Natural killer cell (primary cell): Measurements from ENCODE around the gene MAN2A1. TPM values are rescaled to one million over a fixed set of nuclear protein-coding genes. Genes with fewer than 3 reads are reported as not detected.

Experiments used
- ATAC-seq, 3 donors: fragments of 150-1000 bp in 2 of 3; fragments of 200-7000 bp in 1 of 3; cut with Tn5 transposase; 1 replicate in 1 of 3; 2 replicates in 2 of 3; pipeline ENCODE4 v1.10.0; 2021; ENCODE audit warnings: mild to moderate bottlenecking in 2 of 3, moderate library complexity in 2 of 3
- DNase-seq, 2 donors: peaks; one replicate each; pipeline versions ENCODE4 v3.0.0 to v3.0.0-alpha.2; 2013 to 2021; ENCODE audit warnings: mixed read lengths in 1 of 2
- H3K27ac ChIP-seq: one replicate; pipeline ENCODE4 v1.5.1; 2013; ENCODE audit warnings: mild to moderate bottlenecking, low read length
- H3K27me3 ChIP-seq: one replicate; pipeline ENCODE4 v1.6.1; 2013; ENCODE audit warnings: low read length; ENCODE audit not compliant: control insufficient read depth, insufficient read depth
- H3K36me3 ChIP-seq: one replicate; pipeline ENCODE4 v1.6.1; 2013; ENCODE audit warnings: low read length; ENCODE audit not compliant: control insufficient read depth, insufficient read depth
- H3K4me1 ChIP-seq: one replicate; pipeline ENCODE4 v1.6.1; 2013; ENCODE audit warnings: low read length; ENCODE audit not compliant: control insufficient read depth, insufficient read depth
- H3K4me3 ChIP-seq: one replicate; pipeline ENCODE4 v1.5.1; 2013; ENCODE audit warnings: low read length
- H3K9me3 ChIP-seq: one replicate; pipeline ENCODE4 v1.6.1; 2013; ENCODE audit warnings: low read length; ENCODE audit not compliant: control insufficient read depth, insufficient read depth
- H3K27ac Mint-ChIP-seq, 2 donors: one replicate each; pipeline ENCODE4 v1.8.0; 2022; ENCODE audit warnings: mild to moderate bottlenecking in 2 of 2, mixed read lengths in 2 of 2, moderate library complexity in 1 of 2
- H3K27me3 Mint-ChIP-seq, 2 donors: one replicate each; pipeline ENCODE4 v1.8.0; 2022; ENCODE audit warnings: low read depth in 2 of 2, mixed read lengths in 2 of 2
- H3K36me3 Mint-ChIP-seq: one replicate; pipeline ENCODE4 v1.8.0; 2022; ENCODE audit warnings: mixed read lengths
- H3K4me1 Mint-ChIP-seq, 2 donors: one replicate each; pipeline ENCODE4 v1.8.0; 2022; ENCODE audit warnings: mixed read lengths in 2 of 2
- H3K4me3 Mint-ChIP-seq: one replicate; pipeline ENCODE4 v1.8.0; 2022; ENCODE audit warnings: mild to moderate bottlenecking, moderate library complexity, mixed read lengths
- H3K9me3 Mint-ChIP-seq, 2 donors: one replicate each; pipeline ENCODE4 v1.8.0; 2022; ENCODE audit warnings: mixed read lengths in 2 of 2
- WGBS: methylation state at CpG from one replicate; pipeline ENCODE4 v1.1.7; 2013; ENCODE audit warnings: missing lambda C conversion rate; ENCODE audit not compliant: insufficient coverage; 5-methylcytosine and 5-hydroxymethylcytosine counted together
- intact Hi-C: fragments of 100-400 bp; cut with micrococcal nuclease; formaldehyde crosslinking; loops from one replicate; pipeline ENCODE4 v1.14.2; 2022
- total RNA-seq, 4 donors: library from RNA; stranded (reverse); fragments of 120-200 nt in 1 of 4; gene quantifications; one replicate each; pipeline versions ENCODE4 v1.2.3 to v1.2.4, GENCODE V29; 2013 to 2022
- TF ChIP-seq, protein P1 (sequence below): fragments of 200-600 bp; IDR thresholded peaks from one replicate; pipeline ENCODE4 v1.8.0; 2022; ENCODE audit warnings: antibody characterized with exemption

MAN2A1 gene
- total RNA-seq, 3 donors from 2014 or later (not counting 1 experiment from before 2014, with no cell fraction given): 44.9 to 54.2 (median 50.7) TPM

GRCh38 chr5:109880907-109881685 lies 191.4 kb downstream of the MAN2A1 start:
- H3K36me3 ChIP-seq: no peaks in the 10 kb centered on the region
- Mint-ChIP-seq H3K27ac (no peak overlapping the region), H3K36me3 (no peaks in the 10 kb centered on the region)

DNA sequence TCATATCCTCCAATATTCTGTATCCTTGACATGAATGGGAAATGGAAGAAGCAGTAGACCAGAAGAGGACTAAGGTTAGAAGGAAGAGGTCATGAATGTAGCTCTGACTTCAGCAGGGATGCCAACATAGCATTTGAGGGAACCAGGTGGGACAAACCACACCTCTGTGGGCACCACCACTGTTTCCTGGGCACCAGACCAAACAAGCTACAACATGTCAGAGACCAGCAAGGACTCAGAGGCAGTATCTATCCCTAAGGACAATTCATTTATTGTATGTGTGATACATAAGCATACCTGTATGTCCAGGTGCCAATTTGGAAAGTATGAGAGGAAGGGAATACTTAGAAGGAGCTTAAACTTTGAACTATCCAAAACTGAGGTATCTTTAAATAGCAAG lies 192.8 kb downstream of the MAN2A1 start:
- Histone ChIP-seq H3K4me1 (no peaks in the 10 kb centered on the region), H3K4me3 (no peak overlapping the region), H3K9me3 (no peaks in the 10 kb centered on the region), H3K36me3 (no peaks in the 10 kb centered on the region), H3K27me3 (no peaks in the 10 kb centered on the region), H3K27ac (no peak overlapping the region)
- DNase-seq (no peak), ATAC-seq (no peak)
- no peaks in the 10 kb centered on the region for H3K36me3 Mint-ChIP-seq
- no peaks in the 10 kb centered on the region for H3K9me3 Mint-ChIP-seq
- TF ChIP-seq, protein P1, sequence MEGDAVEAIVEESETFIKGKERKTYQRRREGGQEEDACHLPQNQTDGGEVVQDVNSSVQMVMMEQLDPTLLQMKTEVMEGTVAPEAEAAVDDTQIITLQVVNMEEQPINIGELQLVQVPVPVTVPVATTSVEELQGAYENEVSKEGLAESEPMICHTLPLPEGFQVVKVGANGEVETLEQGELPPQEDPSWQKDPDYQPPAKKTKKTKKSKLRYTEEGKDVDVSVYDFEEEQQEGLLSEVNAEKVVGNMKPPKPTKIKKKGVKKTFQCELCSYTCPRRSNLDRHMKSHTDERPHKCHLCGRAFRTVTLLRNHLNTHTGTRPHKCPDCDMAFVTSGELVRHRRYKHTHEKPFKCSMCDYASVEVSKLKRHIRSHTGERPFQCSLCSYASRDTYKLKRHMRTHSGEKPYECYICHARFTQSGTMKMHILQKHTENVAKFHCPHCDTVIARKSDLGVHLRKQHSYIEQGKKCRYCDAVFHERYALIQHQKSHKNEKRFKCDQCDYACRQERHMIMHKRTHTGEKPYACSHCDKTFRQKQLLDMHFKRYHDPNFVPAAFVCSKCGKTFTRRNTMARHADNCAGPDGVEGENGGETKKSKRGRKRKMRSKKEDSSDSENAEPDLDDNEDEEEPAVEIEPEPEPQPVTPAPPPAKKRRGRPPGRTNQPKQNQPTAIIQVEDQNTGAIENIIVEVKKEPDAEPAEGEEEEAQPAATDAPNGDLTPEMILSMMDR: no peak
- peaks cover 7 to 8% of the 10 kb centered on the region in 2 donors for H3K4me1 Mint-ChIP-seq
- intact Hi-C loops: no loop called here
- H3K4me3 Mint-ChIP-seq: no peak overlapping the region
- no peaks in the 10 kb centered on the region for H3K27me3 Mint-ChIP-seq
- H3K27ac Mint-ChIP-seq: no peak overlapping the region

More at GRCh38 chr5:109880907-109881685, 191.4 kb downstream of the MAN2A1 start:
- H3K27ac ChIP-seq: no peak overlapping the region
- TF ChIP-seq, protein P1: no peak
- Mint-ChIP-seq H3K4me3 (no peak overlapping the region), H3K27me3 (no peaks in the 10 kb centered on the region), H3K9me3 (no peaks in the 10 kb centered on the region), H3K4me1 (peaks cover 11 to 12% of the 10 kb centered on the region in 2 donors)
- H3K27me3 ChIP-seq: no peaks in the 10 kb centered on the region
- ATAC-seq (no peak), DNase-seq (no peak)
- no peaks in the 10 kb centered on the region for H3K4me1 ChIP-seq
- no peaks in the 10 kb centered on the region for H3K9me3 ChIP-seq
- 77% methylated on average over 5 of the region's 6 CpGs for WGBS
- intact Hi-C loops: no loop called here
- no peak overlapping the region for H3K4me3 ChIP-seq

- H3K4me1 Mint-ChIP-seq: peaks cover 7 to 8% of the 10 kb centered on the region in 2 donors
- TF ChIP-seq, protein P1: no peak
- no peaks in the 10 kb centered on the region for H3K4me1 ChIP-seq
- H3K36me3 Mint-ChIP-seq: no peaks in the 10 kb centered on the region
- H3K27me3 Mint-ChIP-seq: no peaks in the 10 kb centered on the region
- H3K9me3 ChIP-seq: no peaks in the 10 kb centered on the region
- H3K36me3 ChIP-seq: no peaks in the 10 kb centered on the region
- DNase-seq (no peak), ATAC-seq (no peak)
- no peak overlapping the region for H3K27ac Mint-ChIP-seq
- intact Hi-C loops: no loop called here
- H3K4me3 Mint-ChIP-seq: no peak overlapping the region
- no peaks in the 10 kb centered on the region for H3K27me3 ChIP-seq
- no peak overlapping the region for H3K4me3 ChIP-seq
- no peak overlapping the region for H3K27ac ChIP-seq
- WGBS: 98% methylated on average over 20 of the region's 20 CpGs
- no peaks in the 10 kb centered on the region for H3K9me3 Mint-ChIP-seq
Observed at GRCh38 chr5:109884676-109885075, 194.9 kb downstream of the MAN2A1 start.

DNA sequence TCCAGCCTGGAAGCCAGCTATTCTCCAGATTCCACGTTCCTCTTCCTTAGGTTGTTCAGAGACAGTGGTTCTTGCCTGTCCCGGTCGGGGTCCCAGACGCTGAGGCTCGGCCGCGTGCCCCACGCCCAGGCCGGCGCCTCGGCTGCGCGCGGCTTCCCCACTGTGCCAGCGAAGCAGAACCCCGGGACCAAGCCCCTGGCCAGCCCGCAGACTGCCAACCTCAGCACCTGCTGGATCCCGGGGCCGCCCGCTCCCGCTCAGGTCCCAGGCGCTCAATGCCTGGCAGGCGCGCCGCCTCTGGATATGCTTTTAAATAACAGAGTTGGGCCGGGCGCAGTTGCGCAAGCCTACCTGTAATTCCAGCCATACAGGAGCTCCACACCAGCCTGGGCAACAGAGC lies 195.5 kb downstream of the MAN2A1 start:
- Histone ChIP-seq H3K4me3 (no peak overlapping the region), H3K9me3 (no peaks in the 10 kb centered on the region), H3K27me3 (no peaks in the 10 kb centered on the region), H3K36me3 (no peaks in the 10 kb centered on the region), H3K27ac (no peak overlapping the region), H3K4me1 (no peaks in the 10 kb centered on the region)
- Mint-ChIP-seq H3K4me1 (peaks cover 7 to 8% of the 10 kb centered on the region in 2 donors), H3K9me3 (no peaks in the 10 kb centered on the region), H3K27me3 (no peaks in the 10 kb centered on the region), H3K27ac (no peak overlapping the region), H3K36me3 (no peaks in the 10 kb centered on the region), H3K4me3 (no peak overlapping the region)
- 94% methylated on average over 28 of the region's 28 CpGs for WGBS
- no peak for DNase-seq
- intact Hi-C loops: no loop called here
- no peak for ATAC-seq
- TF ChIP-seq, protein P1: no peak
